NB4 (cell line): ENCODE measurements around the gene CYP26B1.

Source experiments
- CTCF ChIP-seq: IDR thresholded peaks from one replicate; pipeline ENCODE4 v1.5.1; 2012; ENCODE audit warnings: low read depth, low read length
- MAX ChIP-seq: IDR thresholded peaks from 2 replicates; pipeline ENCODE4 v1.6.1; 2011; ENCODE audit warnings: low read depth, low read length
- MYC ChIP-seq: IDR thresholded peaks from 2 replicates; pipeline ENCODE4 v1.6.1; 2011; ENCODE audit warnings: low read depth, low read length
- POLR2A ChIP-seq: IDR thresholded peaks from 2 replicates; pipeline ENCODE4 v1.6.1; 2011; ENCODE audit warnings: mild to moderate bottlenecking; ENCODE audit not compliant: insufficient read length; ENCODE audit errors: extremely low read depth

GRCh38 chr2:72139471-72139873, 8.2 kb downstream of the CYP26B1 start:
- TF ChIP-seq CTCF (no peak), POLR2A (no peak), MAX (no peak), MYC (no peak)
